OCI-LY3 (cell line): ENCODE measurements around the gene SRRM4.

Source experiments
- CTCF ChIP-seq: fragments of 200-600, 300-600 bp; sonication (generic); IDR thresholded peaks from 2 replicates; pipeline ENCODE4 v1.5.1; 2014; ENCODE audit warnings: antibody characterized with exemption, low read length, low read depth
- EZH2phosphoT487 ChIP-seq: fragments of 200-600 bp; shearing (Covaris generic); IDR thresholded peaks from 2 replicates; pipeline ENCODE4 v1.6.1; 2018; ENCODE audit warnings: antibody characterized with exemption, mixed run types, low read depth

GRCh38 chr12:119122751-119123150 is 141.4 kb downstream of the SRRM4 start:
- TF ChIP-seq CTCF (no peak), EZH2phosphoT487 (no peak)
